Activated CD4-positive, alpha-beta T cell treated with anti-CD3 and anti-CD28 coated beads, Interleukin-2, amount 50 U/mL, for 16 hours (primary cell): Measurements from ENCODE around the gene CNOT8.
"Not testable (repeated sequence)": the region's sequence is repeated elsewhere in the genome, so short reads cannot be mapped to it uniquely, and the experiment has no call there.

Source experiments
- DNase-seq: peaks from one replicate; pipeline ENCODE4 v3.0.0-alpha.2; 2020

Gene CNOT8

DNA sequence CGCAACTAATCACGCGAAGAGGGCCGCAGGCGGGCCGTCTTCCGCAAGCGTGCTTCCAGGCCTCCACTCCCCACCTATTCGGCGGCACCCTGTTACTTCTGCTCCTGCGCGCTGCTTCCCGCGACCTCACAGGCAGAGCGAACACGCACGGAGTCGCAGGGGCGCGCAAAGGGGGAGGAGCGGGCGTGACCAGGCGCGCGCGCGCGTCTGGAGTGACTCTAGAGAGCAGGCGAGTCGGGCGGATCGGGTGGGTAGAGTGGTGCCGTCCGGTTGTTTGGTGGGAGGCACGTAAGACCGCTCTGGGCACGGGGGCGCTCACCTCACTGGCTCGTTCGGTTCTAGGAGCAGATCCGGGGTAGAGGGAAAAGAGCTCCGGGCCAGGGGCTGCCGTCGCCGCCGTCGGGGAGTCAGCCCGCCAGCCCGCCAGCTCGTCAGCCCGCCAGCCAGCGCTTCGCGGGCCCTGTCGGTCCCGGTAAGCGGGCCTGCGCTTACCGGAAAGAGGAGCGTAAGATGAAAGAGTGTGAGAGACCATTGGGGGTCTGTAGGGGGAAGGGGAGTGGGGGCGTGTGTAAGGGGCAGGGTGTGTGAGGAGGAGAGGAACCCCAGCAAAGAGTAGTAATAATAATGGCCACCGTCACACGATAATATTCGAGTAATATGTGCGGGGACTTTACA lies at the start of gene CNOT8:
TSS of gene CNOT8 (plus strand) at position 331 of the 675 bp plus-strand sequence. CDS start 4,652 bp downstream, outside the sequence.
- peak; percentile 98 for DNase-seq

DNA sequence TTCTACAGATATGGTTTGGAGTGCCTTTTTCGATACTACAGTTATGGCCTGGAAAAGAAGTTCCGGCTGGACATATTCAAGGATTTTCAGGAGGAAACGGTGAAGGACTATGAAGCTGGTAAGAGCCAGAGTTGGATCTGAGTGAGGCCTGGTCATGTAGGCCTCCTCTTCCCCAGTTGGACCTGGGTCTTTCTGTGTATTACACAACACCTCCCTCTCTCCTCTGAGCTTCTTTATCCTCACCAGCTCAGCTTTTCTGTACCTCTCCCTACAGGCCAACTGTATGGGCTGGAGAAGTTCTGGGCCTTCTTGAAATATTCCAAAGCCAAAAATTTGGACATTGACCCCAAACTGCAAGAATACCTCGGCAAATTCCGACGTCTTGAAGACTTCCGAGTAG lies 47.2 kb upstream of the CNOT8 start:
- DNase-seq, result no peak

DNA sequence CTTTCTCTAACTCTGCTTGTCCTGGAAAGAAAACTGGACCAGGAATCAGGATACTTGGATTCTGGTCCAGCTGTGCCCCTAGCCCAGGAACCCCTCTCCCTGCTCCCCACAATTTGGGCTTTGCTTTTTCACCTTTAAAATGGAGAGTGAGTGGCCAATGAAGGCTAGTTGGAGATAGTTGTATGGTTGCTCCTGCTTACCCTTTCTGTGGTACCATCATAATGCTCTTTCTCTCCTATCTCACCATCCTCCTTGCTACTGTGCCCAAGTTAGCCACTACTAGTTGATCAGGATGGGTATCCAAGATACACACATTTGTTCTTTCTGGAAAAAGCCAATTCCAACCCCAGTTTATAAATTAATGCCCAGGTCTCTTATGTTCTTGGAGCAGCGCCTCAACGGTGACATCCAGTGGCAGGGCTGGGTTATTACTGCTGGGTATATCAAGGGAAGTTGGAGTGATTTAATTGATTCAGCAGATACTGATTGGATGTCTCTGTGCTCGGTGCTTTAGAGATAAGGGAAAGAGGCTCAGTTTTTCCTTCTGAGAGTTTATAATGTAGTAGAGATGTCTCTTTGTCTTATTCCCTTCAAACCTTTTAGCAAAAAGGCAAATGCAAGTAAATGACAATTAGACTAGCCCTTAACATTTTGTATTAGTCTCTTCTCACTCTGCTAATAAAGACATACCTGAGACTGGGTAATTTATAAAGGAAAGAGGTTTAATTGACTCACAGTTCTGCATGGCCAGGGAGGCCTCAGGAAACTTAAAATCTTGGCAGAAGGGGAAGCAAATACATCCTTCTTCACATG lies 46.6 kb upstream of the CNOT8 start:
- peak; percentile 60 for DNase-seq

DNA sequence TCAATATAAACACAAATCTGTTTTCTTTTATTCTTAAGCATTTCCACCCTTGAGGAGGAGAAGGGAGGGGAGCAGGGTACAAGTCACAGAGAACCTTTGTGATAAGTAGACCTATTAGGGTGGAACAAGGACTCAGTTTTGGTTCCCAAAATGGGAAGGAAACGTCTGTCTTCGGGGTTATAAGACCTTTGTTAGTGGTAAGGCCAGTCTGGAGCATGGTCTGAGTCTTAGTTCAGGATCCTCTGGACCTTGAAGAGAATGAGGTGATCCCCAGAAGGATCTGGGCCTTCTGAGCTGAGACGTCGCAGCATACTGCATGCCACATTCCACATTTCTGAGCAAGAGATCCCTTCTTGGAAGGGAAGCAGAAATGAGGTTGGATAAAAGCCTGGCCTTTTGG lies 45.3 kb upstream of the CNOT8 start:
- DNase-seq, result no peak

DNA sequence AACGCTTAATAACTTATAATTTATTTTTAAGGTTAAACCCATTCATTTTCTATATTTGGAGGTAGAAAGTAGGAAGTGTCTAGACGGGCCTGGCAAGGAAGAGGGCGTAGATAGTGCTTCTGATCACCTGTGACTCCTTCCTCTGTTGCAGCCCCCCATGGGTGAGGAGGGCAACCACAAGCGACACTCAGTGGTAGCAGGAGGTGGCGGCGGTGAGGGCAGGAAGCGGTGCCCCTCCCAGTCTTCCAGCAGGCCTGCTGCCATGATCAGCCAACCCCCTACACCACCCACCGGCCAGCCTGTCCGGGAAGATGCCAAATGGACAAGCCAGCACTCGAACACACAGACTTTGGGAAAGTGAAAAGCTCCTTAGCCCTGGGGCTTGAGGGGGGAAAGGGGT lies 44.7 kb upstream of the CNOT8 start:
- no peak for DNase-seq

DNA sequence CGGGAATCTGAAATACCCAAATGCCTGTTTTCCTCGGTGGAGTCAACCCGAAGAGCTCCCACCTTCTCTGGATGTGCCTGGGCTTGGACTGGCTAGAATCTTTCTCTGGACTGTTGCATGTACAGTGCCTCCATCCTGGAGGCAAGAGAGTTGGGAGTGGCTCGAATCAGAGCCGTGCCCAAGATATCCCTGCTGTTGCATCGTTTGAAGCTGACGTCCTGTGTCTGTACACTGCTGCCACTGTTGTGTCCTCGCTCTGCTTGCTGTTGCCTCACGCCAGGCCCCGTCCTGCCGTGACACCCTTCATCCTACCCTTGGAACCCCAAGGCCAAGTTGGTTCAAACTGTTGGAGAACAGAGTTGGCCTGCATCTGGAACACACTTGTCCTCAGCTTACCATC lies 43.4 kb upstream of the CNOT8 start:
- no peak for DNase-seq

DNA sequence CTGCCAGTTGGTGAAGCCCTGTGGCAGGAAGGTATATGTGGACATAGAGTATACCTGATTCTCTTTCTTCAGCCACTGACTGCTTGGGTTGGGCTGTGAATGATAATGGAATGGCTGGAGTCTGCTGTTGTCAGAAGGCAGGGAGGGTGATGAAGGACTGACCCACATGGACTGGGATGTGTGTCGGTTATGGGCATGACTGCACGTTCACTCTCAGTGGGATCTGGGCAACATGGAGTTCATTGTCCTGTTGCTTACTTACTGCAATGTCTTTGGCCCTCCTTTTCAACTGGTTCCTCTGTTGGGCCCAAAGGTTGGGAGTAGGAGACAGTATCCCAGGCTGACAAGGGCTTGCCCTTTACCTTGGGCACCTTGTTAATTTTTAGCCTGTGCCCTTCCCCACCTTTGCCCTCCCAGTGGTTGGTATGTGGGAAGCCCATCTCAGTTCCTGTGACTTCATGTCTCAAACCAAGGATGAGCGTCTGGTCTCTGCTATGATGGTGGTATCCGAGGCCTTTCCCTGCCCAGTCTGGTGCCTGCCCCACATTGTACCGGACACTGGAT lies 42.7 kb upstream of the CNOT8 start:
- no peak for DNase-seq

DNA sequence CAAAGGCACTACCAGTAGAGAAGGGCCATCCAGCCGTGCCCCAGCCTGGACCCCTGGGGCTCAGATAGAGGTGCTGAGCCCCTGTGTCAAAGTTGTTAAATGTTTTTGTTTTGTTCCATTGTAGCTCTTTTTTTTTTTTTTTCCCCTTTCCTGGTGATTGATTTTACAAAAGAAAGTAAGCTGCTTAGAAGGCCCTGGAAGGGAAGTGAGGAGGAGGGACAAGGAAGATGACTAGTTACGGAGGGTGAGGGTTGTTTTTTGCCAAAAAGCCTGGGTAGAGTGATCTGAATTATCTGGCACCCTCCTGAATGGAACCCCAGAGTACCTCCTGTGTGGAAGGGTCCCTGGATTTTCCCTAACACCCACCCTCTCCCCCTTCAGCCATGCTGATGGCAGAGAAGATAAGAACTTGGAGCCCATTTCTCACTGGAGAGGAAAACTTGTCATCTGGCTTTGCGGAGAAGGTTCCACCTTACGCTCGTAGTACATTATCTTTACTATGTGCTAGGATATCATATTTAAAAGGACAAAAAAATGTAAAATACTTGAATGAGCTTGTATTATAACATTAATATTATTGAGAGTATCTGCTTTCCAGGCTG lies 41.4 kb upstream of the CNOT8 start:
- no peak for DNase-seq

DNA sequence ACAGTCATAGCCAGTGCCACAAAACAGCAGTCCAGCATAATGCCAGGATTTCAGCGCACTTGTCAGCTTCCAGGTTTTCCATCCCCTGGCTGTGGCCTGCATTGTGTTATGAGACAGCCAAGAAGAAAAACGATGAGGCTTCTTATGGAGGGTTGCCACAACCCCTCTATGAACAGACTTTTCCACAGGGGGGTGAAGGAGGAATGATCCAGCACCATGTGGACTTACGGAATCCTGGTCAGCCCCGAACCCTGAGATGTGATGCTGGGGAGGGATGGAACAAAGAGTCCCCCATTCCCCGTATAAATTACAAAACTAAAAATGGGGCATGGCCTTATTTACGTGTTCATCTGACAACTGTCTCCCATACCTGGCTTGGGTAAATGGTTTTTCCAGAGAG lies 40.6 kb upstream of the CNOT8 start:
- no peak for DNase-seq

DNA sequence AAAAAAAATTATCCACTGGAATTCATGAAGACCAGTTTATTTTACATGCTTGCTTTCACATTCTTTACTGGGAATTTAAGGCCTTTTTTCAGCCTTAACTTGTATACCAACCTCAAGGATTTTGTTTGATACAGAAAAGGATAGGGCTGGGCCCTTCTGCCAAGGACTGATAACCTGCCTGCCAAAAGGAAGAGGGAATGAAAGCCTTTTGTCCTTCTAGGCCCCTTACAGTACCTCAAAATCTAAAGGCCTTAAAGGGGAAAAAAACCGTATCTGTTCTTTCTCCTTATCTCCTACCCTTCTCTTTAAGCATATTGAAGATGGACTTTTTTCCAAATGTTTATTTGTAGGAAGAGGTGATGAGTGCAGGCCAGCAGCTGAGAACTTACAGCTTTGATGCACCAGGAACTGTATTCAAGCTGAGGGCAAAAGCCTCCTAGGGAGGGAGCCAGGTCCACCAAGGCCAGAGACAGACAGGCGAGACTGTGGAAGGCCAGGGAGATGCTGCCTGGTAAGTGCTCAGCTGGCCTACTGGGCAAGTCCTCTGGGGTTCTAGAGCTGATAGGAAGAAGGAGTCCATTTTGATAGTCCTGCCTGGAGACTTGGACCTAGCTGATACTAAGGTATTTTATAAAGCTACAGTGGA lies 39.8 kb upstream of the CNOT8 start:
- DNase-seq, result no peak

DNA sequence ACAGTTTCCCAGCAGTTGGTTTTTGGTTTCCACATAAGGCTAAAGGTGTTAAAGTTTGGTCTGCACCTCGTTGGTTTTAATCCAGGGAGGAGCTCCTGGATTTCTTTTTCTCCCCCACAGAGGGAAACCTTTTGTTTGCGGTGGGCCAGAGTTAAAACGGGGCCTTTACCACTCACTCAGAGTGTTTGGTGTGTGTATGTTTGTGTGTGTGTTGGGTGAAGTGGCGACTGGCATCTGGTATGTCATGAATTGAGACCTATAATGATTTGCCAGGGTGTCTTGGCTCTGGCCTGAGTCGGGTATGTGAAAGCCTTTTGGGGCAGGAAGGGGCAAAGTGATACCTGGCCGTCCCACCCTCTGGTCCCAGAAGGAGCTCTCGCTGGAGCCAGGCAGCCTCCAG lies 38.9 kb upstream of the CNOT8 start:
- no peak for DNase-seq

DNA sequence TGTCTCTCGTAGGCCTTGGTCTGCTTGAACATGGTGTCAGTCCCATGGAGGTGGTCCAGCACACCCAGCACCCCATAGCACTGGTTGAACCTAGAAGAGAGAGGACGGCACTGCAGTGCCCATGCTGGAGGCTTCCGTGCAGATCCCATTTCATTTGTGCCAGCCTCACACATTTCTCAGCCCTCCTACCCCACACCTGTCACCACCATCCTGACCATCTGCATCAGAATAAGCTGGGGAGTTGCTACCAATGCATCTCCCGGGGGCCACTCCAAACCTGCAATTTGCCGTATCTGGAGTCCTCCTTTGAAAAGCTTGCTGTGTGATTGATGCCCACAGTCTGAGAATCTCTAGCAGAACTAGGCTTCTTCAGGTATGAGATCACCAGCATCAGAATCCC lies 38.0 kb upstream of the CNOT8 start:
- no peak for DNase-seq

DNA sequence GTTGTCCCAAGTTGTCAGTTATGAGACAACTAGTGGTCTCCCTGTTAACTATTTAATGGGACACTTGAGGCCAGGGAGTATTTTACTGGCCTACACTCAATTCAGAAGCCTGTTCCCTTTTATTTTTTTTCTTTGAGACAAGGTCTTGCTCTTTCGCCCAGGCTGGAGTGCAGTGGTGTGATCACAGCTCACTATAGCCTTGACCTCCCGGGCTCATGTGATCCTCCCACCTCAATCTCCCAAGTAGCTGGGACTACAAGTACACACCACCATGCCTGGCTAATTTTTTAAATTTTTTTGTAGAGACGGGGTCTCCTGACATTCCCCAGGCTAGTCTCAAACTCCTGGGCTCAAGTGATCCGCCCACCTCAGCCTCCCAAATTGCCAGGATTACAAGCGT lies 35.5 kb upstream of the CNOT8 start:
- not testable (repeated sequence) for DNase-seq

DNA sequence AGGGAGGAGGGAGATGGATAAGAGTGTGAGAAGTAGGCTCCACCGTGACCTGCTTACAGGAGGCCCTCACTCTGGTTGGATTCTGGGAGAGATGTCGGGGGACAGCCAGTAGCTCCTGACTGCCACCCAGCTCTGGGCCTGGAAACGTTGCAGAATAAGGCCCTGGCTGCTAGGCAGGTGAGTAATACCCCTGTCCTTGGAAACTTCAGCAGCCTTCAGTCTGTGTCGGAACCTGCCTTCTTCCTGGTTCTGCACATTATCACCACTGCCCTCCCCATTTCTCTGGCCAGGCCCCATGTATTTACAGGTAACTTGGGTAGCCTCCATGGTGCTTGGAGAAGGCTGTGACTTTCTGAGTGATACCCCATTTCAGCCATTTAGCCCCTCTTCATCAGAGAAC lies 34.8 kb upstream of the CNOT8 start:
- no peak for DNase-seq

DNA sequence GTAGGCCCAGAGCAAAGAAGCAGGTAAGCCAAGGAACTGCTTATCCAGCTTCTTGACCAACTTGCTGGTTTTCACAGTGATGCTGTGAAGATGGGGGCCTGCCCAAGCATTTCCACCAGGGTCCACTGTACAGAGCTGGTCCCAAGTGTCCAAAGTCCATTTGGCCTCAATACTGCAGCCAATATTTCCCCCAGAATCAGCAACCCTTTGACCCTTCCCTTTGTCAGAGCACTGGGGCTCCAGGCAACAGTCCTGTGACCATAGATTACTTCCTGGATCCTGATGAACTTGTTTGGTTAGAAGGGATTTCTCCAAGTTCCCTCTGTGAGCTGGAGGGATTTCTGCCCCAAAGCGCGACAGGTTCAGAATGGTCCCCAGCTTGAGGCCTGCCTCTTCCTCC lies 34.4 kb upstream of the CNOT8 start:
- DNase-seq, result no peak

DNA sequence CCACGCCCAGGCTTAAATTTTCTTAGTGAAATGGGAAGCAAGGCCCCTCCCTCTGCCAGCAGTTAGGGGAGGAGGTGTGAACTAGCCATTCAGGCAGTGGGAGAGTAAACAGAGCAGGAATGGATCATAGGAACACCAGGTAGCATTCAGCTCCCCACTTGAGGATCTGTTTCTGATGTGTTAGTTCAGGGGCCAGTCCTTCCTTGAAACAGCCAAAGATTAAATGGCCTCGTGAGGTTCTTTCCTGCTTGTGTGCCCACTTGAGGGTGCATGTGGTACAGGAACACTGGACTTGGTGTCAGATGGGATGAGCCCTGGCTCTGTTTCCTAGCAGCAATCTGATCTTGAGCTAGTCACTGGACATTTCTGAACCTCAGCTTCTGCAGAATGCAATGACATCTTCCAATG lies 29.2 kb upstream of the CNOT8 start:
- DNase-seq, result no peak

DNA sequence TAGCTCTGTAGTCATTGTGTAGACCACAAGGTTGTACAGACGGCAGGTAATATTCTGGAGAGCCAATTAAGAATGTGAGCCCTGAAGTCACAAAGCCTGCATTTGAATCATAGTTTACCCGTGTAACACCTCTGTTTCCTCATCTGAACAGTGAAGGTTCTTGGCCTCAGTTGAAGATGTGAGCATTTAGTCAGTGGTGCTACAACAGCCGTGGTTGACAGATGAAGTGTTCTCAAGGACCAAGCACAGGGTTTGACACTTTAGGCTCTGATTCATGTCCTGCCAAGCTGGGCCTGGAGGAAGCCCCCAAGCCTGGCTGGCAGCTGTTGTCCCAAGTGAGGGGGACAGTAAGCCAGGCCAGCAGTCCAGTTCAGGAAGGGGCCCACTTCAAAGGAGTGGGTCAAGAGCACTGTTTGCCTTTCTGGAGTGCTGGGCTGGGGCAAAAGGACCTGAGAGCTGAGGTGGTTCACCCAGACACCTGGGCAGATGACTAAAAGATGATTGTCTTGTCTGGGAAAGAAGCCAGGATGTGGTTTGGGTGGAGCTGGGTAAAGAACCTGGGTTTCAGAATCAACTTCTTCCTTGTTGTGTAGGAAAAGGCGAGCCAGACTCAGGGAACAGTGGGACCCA lies 28.7 kb upstream of the CNOT8 start:
- DNase-seq, result peak; percentile 34

DNA sequence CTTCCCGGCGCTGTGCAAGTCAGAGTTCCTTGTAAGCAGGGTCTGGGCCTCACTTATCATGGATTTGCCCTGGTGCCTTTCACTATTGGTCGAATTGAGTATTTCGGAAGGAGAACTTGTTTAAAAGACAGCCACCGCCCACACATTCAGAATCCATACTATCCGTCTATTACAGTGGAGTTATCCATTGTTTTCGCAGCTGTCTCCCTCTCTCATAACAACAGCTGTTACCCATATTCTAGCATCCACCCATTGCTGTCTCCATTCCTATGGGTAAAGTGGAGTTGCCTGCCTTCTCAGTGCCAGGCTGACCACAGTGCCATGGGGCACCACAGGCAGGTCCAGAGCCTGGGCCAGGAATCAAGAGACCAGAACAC lies 28.2 kb upstream of the CNOT8 start:
- no peak for DNase-seq

DNA sequence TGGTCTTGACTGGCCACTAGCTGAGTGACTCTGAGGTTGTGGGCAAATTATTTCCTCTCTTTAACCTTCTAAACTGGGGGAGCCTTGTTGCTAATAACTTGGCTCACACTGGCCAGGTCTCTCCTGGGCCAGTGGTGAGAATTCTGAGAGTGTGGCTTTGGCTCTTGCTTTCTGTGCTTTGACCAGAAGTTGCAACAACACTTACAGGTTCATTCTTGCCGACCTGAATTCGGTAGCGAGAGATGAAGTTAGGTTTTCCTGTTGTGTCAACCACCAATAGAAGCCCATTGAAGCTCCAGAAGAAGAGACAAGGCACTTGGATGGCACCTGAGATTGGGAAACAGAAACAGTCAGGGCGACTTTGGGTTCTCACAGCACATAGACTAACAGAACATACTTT lies 27.8 kb upstream of the CNOT8 start:
- no peak for DNase-seq

DNA sequence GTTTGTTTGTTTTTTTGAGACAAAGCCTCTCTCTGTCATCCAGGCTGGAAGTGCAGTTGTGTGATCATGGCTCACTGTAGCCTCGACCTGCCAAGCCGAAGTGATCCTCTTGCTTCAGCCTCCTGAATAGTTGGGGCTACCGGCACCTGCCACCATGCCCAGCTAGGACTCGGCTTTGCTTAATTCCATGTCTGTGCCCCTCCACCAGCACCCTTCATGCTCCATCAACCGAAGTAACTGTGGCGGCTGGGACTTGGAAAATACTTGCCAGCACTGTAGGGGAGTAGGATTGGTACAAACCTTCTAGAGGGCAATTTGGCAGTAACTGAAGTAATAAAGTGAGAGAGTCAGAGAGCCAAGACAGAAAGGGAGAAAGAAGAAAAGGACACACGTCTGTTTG lies 27.0 kb upstream of the CNOT8 start:
- no peak for DNase-seq

DNA sequence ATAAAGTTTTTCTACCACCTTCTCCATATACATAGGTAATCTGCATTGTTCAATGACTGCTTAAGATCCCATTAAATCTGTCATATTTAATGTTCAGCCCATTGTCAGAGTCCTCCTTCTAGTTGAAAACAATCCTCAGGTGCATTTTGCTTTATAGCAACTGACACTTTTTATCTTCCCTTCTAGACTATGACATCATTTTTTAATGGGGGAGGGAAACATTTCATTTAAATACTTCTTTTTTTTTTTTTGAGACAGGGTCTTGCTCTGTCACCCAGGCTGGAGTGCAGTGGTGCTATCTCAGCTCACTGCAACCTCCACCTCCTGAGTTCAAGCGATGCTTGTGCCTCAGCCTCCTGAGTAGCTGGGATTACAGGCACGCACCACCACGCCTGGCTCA lies 25.6 kb upstream of the CNOT8 start:
- not testable (repeated sequence) for DNase-seq

DNA sequence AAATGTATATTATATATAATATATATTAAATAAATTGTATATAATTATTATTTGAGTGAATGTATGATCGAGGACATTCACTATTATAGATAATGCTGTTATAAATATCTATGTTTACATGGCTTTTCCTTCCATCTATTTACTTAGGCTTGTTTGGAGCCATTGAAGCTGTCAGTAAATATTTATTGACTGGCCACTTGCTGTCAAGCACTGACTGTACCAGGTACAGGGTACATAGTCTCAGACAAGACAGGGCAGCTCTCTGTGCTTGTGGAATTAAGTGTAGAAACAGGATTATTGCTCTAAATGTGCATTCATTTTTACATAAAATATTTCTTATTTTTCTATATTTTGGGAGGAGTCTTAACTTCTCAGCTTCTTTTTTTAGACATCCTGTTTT lies 24.4 kb upstream of the CNOT8 start:
- DNase-seq, result no peak

DNA sequence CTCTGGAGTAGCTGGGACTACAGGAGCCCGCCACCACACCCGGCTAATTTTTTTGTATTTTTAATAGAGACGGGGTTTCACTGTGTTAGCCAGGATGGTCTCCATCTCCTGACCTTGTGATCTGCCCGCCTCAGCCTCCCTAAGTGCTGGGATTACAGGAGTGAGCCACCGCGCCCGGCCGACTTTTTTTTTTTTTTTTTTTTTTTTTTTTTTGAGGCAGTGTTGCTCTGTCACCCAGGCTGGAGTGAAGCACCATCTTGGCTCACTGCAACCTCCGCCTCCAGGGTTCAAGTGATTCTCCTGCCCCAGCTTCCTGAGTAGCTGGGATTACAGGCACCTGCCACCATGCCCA lies 22.8 kb upstream of the CNOT8 start:
- DNase-seq, result not testable (repeated sequence)
